COLO668 (cell line): ENCODE data around the gene TMEM125.

Experiments used
- DNase-seq: peaks from one replicate; lab custom pipeline; 2025; ENCODE audit not compliant: unreplicated experiment; lab: John Stamatoyannopoulos, UW

TMEM125 gene

GRCh38 chr1:43269627-43270375 is at the start of gene TMEM125:
TSS of gene TMEM125 (plus strand) at chr1:43269983. CDS start at chr1:43272723, 2,740 bp downstream.
- DNase-seq = no peak

GRCh38 chr1:43220905-43221778 is 48.6 kb upstream of the TMEM125 start:
- DNase-seq = no peak

GRCh38 chr1:43221797-43222196 is 48.0 kb upstream of the TMEM125 start:
- DNase-seq = no peak

GRCh38 chr1:43222879-43223278 is 46.9 kb upstream of the TMEM125 start:
- no peak for DNase-seq

- DNase-seq = no peak
Observed at GRCh38 chr1:43225168-43225567, 44.6 kb upstream of the TMEM125 start.

- DNase-seq = peak; percentile 89
Observed at GRCh38 chr1:43227143-43227764, 42.5 kb upstream of the TMEM125 start.

GRCh38 chr1:43229826-43230780 is 39.7 kb upstream of the TMEM125 start:
- no peak for DNase-seq

GRCh38 chr1:43232074-43232473 is 37.7 kb upstream of the TMEM125 start:
- no peak for DNase-seq

GRCh38 chr1:43232482-43232881 is 37.3 kb upstream of the TMEM125 start:
- DNase-seq = no peak

GRCh38 chr1:43233631-43234030 is 36.2 kb upstream of the TMEM125 start:
- DNase-seq = no peak

- no peak for DNase-seq
Observed at GRCh38 chr1:43234267-43234666, 35.5 kb upstream of the TMEM125 start.

- no peak for DNase-seq
Observed at GRCh38 chr1:43235040-43235439, 34.7 kb upstream of the TMEM125 start.

GRCh38 chr1:43235451-43236121 is 34.2 kb upstream of the TMEM125 start:
- no peak for DNase-seq

GRCh38 chr1:43237121-43237520 is 32.7 kb upstream of the TMEM125 start:
- no peak for DNase-seq

- DNase-seq = peak; percentile 85
Observed at GRCh38 chr1:43238085-43238484, 31.7 kb upstream of the TMEM125 start.

- no peak for DNase-seq
Observed at GRCh38 chr1:43238991-43239469, 30.8 kb upstream of the TMEM125 start.

GRCh38 chr1:43239484-43239883 is 30.3 kb upstream of the TMEM125 start:
- no peak for DNase-seq

- DNase-seq = no peak
Observed at GRCh38 chr1:43241413-43241836, 28.4 kb upstream of the TMEM125 start.

GRCh38 chr1:43243299-43243698 is 26.5 kb upstream of the TMEM125 start:
- no peak for DNase-seq
